HepG2 (cell line): ENCODE measurements around the gene UCP3. TPM values are rescaled to one million over a fixed set of nuclear protein-coding genes. Genes with fewer than 3 reads are reported as not detected.

ENCODE experiments used
- BHLHE40 ChIP-seq: IDR thresholded peaks from 2 replicates; pipeline ENCODE4 v1.6.1; 2011; ENCODE audit warnings: low read length, improper control_type of control experiment
- BRCA1 ChIP-seq: sonication (generic); formaldehyde crosslinking; IDR thresholded peaks from 2 replicates; pipeline ENCODE4 v1.4.0; 2020; ENCODE audit warnings: missing genetic modification reagents
- FIP1L1 ChIP-seq: fragments of 200-400 bp; formaldehyde crosslinking; IDR thresholded peaks from 2 replicates; pipeline ENCODE4 v1.6.1; 2018; ENCODE audit warnings: low read depth, mild to moderate bottlenecking, low read length, moderate library complexity, borderline replicate concordance; ENCODE audit not compliant: insufficient read depth
- HOXA5 ChIP-seq: sonication (generic); formaldehyde crosslinking; IDR thresholded peaks from 2 replicates; pipeline ENCODE4 v1.4.0; 2020; ENCODE audit warnings: missing genetic modification reagents
- HOXA7 ChIP-seq: sonication (generic); formaldehyde crosslinking; IDR thresholded peaks from 2 replicates; pipeline ENCODE4 v1.8.1; 2022; ENCODE audit warnings: mild to moderate bottlenecking, missing genetic modification reagents, moderate library complexity
- IRF2 ChIP-seq: IDR thresholded peaks from 2 replicates; pipeline ENCODE4 v1.6.1; 2018; ENCODE audit warnings: missing genetic modification reagents, missing compliant biosample characterization
- KDM5A ChIP-seq: fragments of 200-600 bp; sonication (generic); IDR thresholded peaks from 2 replicates; pipeline ENCODE4 v1.7.0; 2018; ENCODE audit warnings: antibody characterized with exemption, mild to moderate bottlenecking, low read length, borderline replicate concordance
- KMT2B ChIP-seq: IDR thresholded peaks from 2 replicates; pipeline ENCODE4 v1.6.1; 2016; ENCODE audit warnings: missing genetic modification reagents, missing compliant biosample characterization
- PHF20 ChIP-seq: sonication (generic); formaldehyde crosslinking; IDR thresholded peaks from 2 replicates; pipeline ENCODE4 v1.5.0; 2020; ENCODE audit warnings: mild to moderate bottlenecking, missing genetic modification reagents
- SIX4 ChIP-seq: sonication (generic); formaldehyde crosslinking; IDR thresholded peaks from 2 replicates; pipeline ENCODE4 v1.4.0; 2020; ENCODE audit warnings: missing genetic modification reagents
- SOX5 ChIP-seq: IDR thresholded peaks from 2 replicates; pipeline ENCODE4 v1.6.1; 2016; ENCODE audit warnings: borderline replicate concordance
- SYNCRIP ChIP-seq: fragments of 200-400 bp; formaldehyde crosslinking; IDR thresholded peaks from 2 replicates; pipeline ENCODE4 v1.6.1; 2018; ENCODE audit warnings: mild to moderate bottlenecking, low read depth, low read length; ENCODE audit not compliant: insufficient read depth
- TBL1XR1 ChIP-seq: fragments of 150-350 bp; IDR thresholded peaks from 2 replicates; pipeline ENCODE4 v1.6.1; 2014; ENCODE audit warnings: borderline replicate concordance, low read length; ENCODE audit not compliant: partially characterized antibody
- ZKSCAN8 ChIP-seq: IDR thresholded peaks from 2 replicates; pipeline ENCODE4 v1.6.1; 2016; ENCODE audit warnings: borderline replicate concordance, missing genetic modification reagents, missing compliant biosample characterization
- ZNF12 ChIP-seq: sonication (generic); formaldehyde crosslinking; IDR thresholded peaks from 2 replicates; pipeline ENCODE4 v1.5.0; 2020; ENCODE audit warnings: missing genetic modification reagents
- ZNF160 ChIP-seq: sonication (generic); formaldehyde crosslinking; IDR thresholded peaks from 2 replicates; pipeline ENCODE4 v1.8.0; 2022; ENCODE audit warnings: mild to moderate bottlenecking, inconsistent platforms, missing genetic modification reagents
- ZNF225 ChIP-seq: sonication (generic); formaldehyde crosslinking; IDR thresholded peaks from 2 replicates; pipeline ENCODE4 v1.4.0; 2020; ENCODE audit warnings: mild to moderate bottlenecking, missing genetic modification reagents
- ZNF484 ChIP-seq: sonication (generic); formaldehyde crosslinking; IDR thresholded peaks from 2 replicates; pipeline ENCODE4 v1.5.1; 2020; ENCODE audit warnings: mild to moderate bottlenecking, low read depth, missing genetic modification reagents, borderline replicate concordance
- ZNF607 ChIP-seq: sonication (generic); formaldehyde crosslinking; IDR thresholded peaks from 2 replicates; pipeline ENCODE4 v1.5.1; 2020; ENCODE audit warnings: missing genetic modification reagents, mild to moderate bottlenecking, borderline replicate concordance
- ZNF616 ChIP-seq: sonication (generic); formaldehyde crosslinking; IDR thresholded peaks from 2 replicates; pipeline ENCODE4 v1.5.0; 2020; ENCODE audit warnings: low read depth, mild to moderate bottlenecking, missing genetic modification reagents
- ZNF652 ChIP-seq: IDR thresholded peaks from 2 replicates; pipeline ENCODE4 v1.6.1; 2016; ENCODE audit warnings: low read depth, borderline replicate concordance
- ZNF709 ChIP-seq: sonication (generic); formaldehyde crosslinking; IDR thresholded peaks from 2 replicates; pipeline ENCODE4 v1.5.0; 2020; ENCODE audit warnings: mild to moderate bottlenecking, missing genetic modification reagents
- ZNF780A ChIP-seq: sonication (generic); formaldehyde crosslinking; IDR thresholded peaks from 2 replicates; pipeline ENCODE4 v1.8.0; 2022; ENCODE audit warnings: mild to moderate bottlenecking, missing genetic modification reagents, moderate library complexity
- ZNF850 ChIP-seq: sonication (generic); formaldehyde crosslinking; conservative IDR thresholded peaks from 2 replicates; pipeline ENCODE4 v1.9.0; 2021; ENCODE audit warnings: mild to moderate bottlenecking, missing genetic modification reagents
- polyA plus RNA-seq, 8 experiments: library from polyadenylated mRNA; depleted of rRNA in 3 of 8; stranded (reverse) in 7 of 8; unstranded in 1 of 8; fragments of >200 nt; fragmentation: Illumina TruSeq in 4 of 8; extraction: Trizol in 4 of 8; gene quantifications; 2 replicates each; pipeline versions ENCODE4 v1.2.1 to v1.2.3, GENCODE V29; 2011 to 2016; ENCODE audit warnings: low read depth in 4 of 8, missing spikeins in 1 of 8, mixed read lengths in 1 of 8; ENCODE audit not compliant: insufficient read depth in 1 of 8
- total RNA-seq, 5 experiments: library from RNA; depleted of rRNA; stranded (reverse); fragments of >200 nt; fragmentation: Illumina TruSeq; extraction: Trizol; gene quantifications; 2 replicates each; pipeline ENCODE4 v1.2.3, GENCODE V29; 2016; ENCODE audit warnings: low read depth in 1 of 5
- TF ChIP-seq, protein P1 (sequence below): sonication (generic); formaldehyde crosslinking; IDR thresholded peaks from 2 replicates; pipeline ENCODE4 v1.4.0; 2020; ENCODE audit warnings: mild to moderate bottlenecking, missing genetic modification reagents
- TF ChIP-seq, protein P2 (sequence below): sonication (generic); formaldehyde crosslinking; IDR thresholded peaks from 2 replicates; pipeline ENCODE4 v1.4.0; 2020; ENCODE audit warnings: missing genetic modification reagents
- TF ChIP-seq, protein P3 (sequence below): IDR thresholded peaks from 2 replicates; pipeline ENCODE4 v1.6.1; 2016; ENCODE audit warnings: low read depth, borderline replicate concordance
- TF ChIP-seq, protein P4 (sequence below): sonication (generic); formaldehyde crosslinking; IDR thresholded peaks from 2 replicates; pipeline ENCODE4 v1.5.0; 2020; ENCODE audit warnings: mild to moderate bottlenecking, missing genetic modification reagents

UCP3 gene
- total and polyA plus RNA-seq, 2 of the 13 experiments (the other 11 are each of a cell fraction or from before 2014, with no cell fraction given) = 0.37 TPM; not detected in 1

DNA sequence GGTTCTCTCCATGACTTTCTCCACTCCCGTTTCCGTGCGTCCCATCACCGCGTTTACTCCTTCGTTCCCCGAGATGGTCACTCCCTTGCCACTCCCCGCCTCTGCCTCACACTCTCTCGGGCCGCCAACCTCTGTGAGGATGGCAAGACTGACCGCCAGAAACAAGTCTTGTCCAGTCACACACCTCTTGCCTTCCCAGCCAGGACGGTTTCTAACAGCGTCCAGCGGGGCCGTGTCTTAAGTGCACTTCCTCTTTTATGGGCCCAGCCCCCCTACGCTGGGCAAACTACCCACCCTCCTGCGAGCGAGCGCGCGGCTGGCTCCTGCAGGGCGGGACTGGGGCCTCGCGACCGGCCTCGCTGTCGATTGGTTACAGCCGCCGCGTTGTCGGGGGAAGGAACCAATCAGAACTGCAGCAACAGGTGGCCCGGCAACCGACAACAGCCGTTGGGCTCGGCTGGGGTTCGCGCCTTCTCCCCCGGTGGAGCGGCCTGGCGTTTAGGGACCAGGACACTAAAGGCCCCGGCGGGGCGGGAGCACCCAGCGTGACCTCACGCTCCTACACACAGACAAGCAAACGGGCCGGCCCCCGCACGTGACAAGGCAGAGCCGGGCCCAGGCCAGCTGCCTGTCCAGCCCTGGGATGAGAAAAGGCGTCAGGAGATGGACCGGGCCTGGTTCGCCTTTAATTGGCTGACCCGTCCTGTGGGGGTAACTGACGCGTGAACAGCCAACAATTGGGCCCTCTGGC lies 25.7 kb downstream of the UCP3 start (continued):
- TF ChIP-seq FIP1L1 (no peak), KDM5A (peak; percentile 29; the same call in 1 of the 2 replicates), HOXA5 (peak; percentile 90), SOX5 (CRISPR knock-in tag) (peak; percentile 36; the same call in 1 of the 2 replicates), ZNF616 (CRISPR knock-in tag) (peak; percentile 93; the same call in 1 of the 2 replicates), PHF20 (CRISPR knock-in tag) (peak; percentile 52), KMT2B (peak; percentile 88), TBL1XR1 (no peak), ZNF607 (peak; percentile 93), ZNF160 (CRISPR knock-in tag) (peak; percentile 75; the same call in 1 of the 2 replicates), ZNF709 (CRISPR knock-in tag) (peak; percentile 85; the same call in 1 of the 2 replicates), IRF2 (CRISPR knock-in tag) (peak; percentile 87), ZNF780A (CRISPR knock-in tag) (no peak), ZKSCAN8 (CRISPR knock-in tag) (peak; percentile 54; the same call in 1 of the 2 replicates), SYNCRIP (no peak), ZNF12 (CRISPR knock-in tag) (no peak), HOXA7 (CRISPR knock-in tag) (no peak), BHLHE40 (peak; percentile 91), ZNF484 (no peak), BRCA1 (CRISPR knock-in tag) (peak; percentile 80), ZNF225 (CRISPR knock-in tag) (peak; percentile 84; the same call in 1 of the 2 replicates), ZNF652 (no peak), SIX4 (no peak), ZNF850 (CRISPR knock-in tag) (no peak)
- TF ChIP-seq, protein P1, sequence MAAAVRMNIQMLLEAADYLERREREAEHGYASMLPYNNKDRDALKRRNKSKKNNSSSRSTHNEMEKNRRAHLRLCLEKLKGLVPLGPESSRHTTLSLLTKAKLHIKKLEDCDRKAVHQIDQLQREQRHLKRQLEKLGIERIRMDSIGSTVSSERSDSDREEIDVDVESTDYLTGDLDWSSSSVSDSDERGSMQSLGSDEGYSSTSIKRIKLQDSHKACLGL (CRISPR knock-in tag) = peak; percentile 90; the same call in 1 of the 2 replicates
- TF ChIP-seq, protein P2, sequence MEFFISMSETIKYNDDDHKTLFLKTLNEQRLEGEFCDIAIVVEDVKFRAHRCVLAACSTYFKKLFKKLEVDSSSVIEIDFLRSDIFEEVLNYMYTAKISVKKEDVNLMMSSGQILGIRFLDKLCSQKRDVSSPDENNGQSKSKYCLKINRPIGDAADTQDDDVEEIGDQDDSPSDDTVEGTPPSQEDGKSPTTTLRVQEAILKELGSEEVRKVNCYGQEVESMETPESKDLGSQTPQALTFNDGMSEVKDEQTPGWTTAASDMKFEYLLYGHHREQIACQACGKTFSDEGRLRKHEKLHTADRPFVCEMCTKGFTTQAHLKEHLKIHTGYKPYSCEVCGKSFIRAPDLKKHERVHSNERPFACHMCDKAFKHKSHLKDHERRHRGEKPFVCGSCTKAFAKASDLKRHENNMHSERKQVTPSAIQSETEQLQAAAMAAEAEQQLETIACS (CRISPR knock-in tag) = peak; percentile 76
- TF ChIP-seq, protein P3, sequence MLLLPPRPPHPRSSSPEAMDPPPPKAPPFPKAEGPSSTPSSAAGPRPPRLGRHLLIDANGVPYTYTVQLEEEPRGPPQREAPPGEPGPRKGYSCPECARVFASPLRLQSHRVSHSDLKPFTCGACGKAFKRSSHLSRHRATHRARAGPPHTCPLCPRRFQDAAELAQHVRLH (CRISPR knock-in tag) = no peak; the same call in none of the 2 replicates
- TF ChIP-seq, protein P4, sequence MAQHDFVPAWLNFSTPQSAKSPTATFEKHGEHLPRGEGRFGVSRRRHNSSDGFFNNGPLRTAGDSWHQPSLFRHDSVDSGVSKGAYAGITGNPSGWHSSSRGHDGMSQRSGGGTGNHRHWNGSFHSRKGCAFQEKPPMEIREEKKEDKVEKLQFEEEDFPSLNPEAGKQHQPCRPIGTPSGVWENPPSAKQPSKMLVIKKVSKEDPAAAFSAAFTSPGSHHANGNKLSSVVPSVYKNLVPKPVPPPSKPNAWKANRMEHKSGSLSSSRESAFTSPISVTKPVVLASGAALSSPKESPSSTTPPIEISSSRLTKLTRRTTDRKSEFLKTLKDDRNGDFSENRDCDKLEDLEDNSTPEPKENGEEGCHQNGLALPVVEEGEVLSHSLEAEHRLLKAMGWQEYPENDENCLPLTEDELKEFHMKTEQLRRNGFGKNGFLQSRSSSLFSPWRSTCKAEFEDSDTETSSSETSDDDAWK (CRISPR knock-in tag) = no peak
